Hepatocyte (in vitro differentiated cells): ENCODE measurements around the gene WFDC6. TPM values are rescaled to one million over a fixed set of nuclear protein-coding genes. Genes with fewer than 3 reads are reported as not detected.

ENCODE experiments used
- DNase-seq: peaks from one replicate; pipeline ENCODE4 v3.0.0-alpha.2; 2016; ENCODE audit warnings: low spot score
- H2AFZ ChIP-seq: fragments of 200-600 bp; sonication (generic); 2 replicates; pipeline ENCODE4 v1.6.0; 2016; ENCODE audit warnings: antibody characterized with exemption, mild to moderate bottlenecking
- H3K27ac ChIP-seq: fragments of 200-600 bp; sonication (generic); 2 replicates; pipeline ENCODE4 v1.5.1; 2016; ENCODE audit warnings: mild to moderate bottlenecking
- H3K27me3 ChIP-seq: fragments of 200-600 bp; sonication (generic); 2 replicates; pipeline ENCODE4 v1.6.1; 2016
- H3K36me3 ChIP-seq: fragments of 200-600 bp; sonication (generic); replicated peaks from 2 replicates; pipeline ENCODE4 v1.5.1; 2016; ENCODE audit warnings: low read depth; ENCODE audit not compliant: insufficient read depth
- H3K4me1 ChIP-seq: fragments of 200-600 bp; sonication (generic); 2 replicates; pipeline ENCODE4 v1.5.1; 2016; ENCODE audit warnings: mild to moderate bottlenecking, moderate library complexity; ENCODE audit not compliant: insufficient read depth
- H3K4me2 ChIP-seq: fragments of 200-600 bp; sonication (generic); 2 replicates; pipeline ENCODE4 v1.6.0; 2016
- H3K4me3 ChIP-seq: fragments of 200-600 bp; sonication (generic); 2 replicates; pipeline ENCODE4 v1.5.1; 2016; ENCODE audit warnings: mild to moderate bottlenecking
- H3K79me2 ChIP-seq: fragments of 200-600 bp; sonication (generic); 2 replicates; pipeline ENCODE4 v1.6.0; 2017; ENCODE audit warnings: mild to moderate bottlenecking
- H3K9me2 ChIP-seq: fragments of 200-600 bp; sonication (generic); replicated peaks from 2 replicates; pipeline ENCODE4 v1.6.0; 2017; ENCODE audit warnings: mild to moderate bottlenecking; ENCODE audit not compliant: insufficient read depth
- H3K9me3 ChIP-seq: fragments of 200-600 bp; sonication (generic); 2 replicates; pipeline ENCODE4 v1.5.1; 2016; ENCODE audit warnings: low read depth, mild to moderate bottlenecking
- H4K20me1 ChIP-seq: fragments of 200-600 bp; sonication (generic); 2 replicates; pipeline ENCODE4 v1.6.0; 2016; ENCODE audit warnings: mild to moderate bottlenecking; ENCODE audit not compliant: insufficient read depth, poor library complexity, severe bottlenecking
- EZH2 ChIP-seq: fragments of 200-600 bp; sonication (generic); IDR thresholded peaks from 2 replicates; pipeline ENCODE4 v1.6.1; 2016; ENCODE audit warnings: antibody characterized with exemption, mild to moderate bottlenecking, borderline replicate concordance
- EZH2phosphoT487 ChIP-seq: fragments of 200-600 bp; sonication (generic); IDR thresholded peaks from one replicate; pipeline ENCODE4 v1.6.1; 2018; ENCODE audit warnings: antibody characterized with exemption, mild to moderate bottlenecking, low read depth, moderate library complexity; ENCODE audit not compliant: unreplicated experiment, severe bottlenecking
- WGBS: methylation state at CpG from one replicate; pipeline ENCODE4 v1.1.6; 2016; ENCODE audit warnings: low lambda C conversion rate; ENCODE audit errors: missing lambda C conversion rate; 5-methylcytosine and 5-hydroxymethylcytosine counted together
- polyA plus RNA-seq: library from polyadenylated mRNA; unstranded; fragments of >200 nt; fragmentation: Nextera tagmentation; extraction: Ambion mirVana; gene quantifications from 2 replicates; pipeline ENCODE4 v1.2.1, GENCODE V29; 2016
- total RNA-seq: library from RNA; depleted of rRNA; stranded (reverse); fragments of >200 nt; gene quantifications from 2 replicates; pipeline ENCODE4 v1.2.3, GENCODE V29; 2014
- TF ChIP-seq, protein P1 (sequence below): fragments of 200-600 bp; sonication (generic); IDR thresholded peaks from 2 replicates; pipeline ENCODE4 v1.5.1; 2016; ENCODE audit warnings: antibody characterized with exemption, mild to moderate bottlenecking; ENCODE audit not compliant: poor library complexity

WFDC6 gene
- total and polyA plus RNA-seq, 2 experiments from 2014 or later, result not detected

DNA sequence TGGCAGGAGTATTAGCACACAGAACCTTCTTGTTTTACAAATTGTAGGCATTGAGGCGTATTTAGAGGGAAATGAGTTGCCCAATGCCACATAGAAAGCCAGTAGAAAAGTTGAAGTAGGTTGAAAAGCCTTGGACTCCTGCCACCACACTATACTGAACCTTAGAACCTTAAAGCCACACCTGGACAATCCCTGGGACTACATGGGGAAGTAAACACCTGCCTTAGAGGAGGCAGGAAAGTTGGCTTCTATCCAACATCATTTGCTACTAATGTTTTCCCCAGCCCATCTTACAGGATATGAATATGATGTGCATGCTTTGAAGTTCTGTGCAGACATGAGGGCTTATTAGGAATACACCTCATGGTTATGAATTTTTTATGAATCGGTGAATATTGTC lies 13.2 kb upstream of the WFDC6 start:
- Histone ChIP-seq H2AFZ (no peak overlapping the region), H3K36me3 (no peaks in the 10 kb centered on the region), H4K20me1 (no peaks in the 10 kb centered on the region), H3K27ac (no peak overlapping the region), H3K27me3 (no peaks in the 10 kb centered on the region), H3K79me2 (no peaks in the 10 kb centered on the region), H3K4me2 (no peak overlapping the region), H3K4me1 (no peaks in the 10 kb centered on the region), H3K9me2 (no peaks in the 10 kb centered on the region), H3K4me3 (no peak overlapping the region), H3K9me3 (no peaks in the 10 kb centered on the region)
- no peak for TF ChIP-seq EZH2phosphoT487
- no peak for TF ChIP-seq EZH2
- TF ChIP-seq, protein P1, sequence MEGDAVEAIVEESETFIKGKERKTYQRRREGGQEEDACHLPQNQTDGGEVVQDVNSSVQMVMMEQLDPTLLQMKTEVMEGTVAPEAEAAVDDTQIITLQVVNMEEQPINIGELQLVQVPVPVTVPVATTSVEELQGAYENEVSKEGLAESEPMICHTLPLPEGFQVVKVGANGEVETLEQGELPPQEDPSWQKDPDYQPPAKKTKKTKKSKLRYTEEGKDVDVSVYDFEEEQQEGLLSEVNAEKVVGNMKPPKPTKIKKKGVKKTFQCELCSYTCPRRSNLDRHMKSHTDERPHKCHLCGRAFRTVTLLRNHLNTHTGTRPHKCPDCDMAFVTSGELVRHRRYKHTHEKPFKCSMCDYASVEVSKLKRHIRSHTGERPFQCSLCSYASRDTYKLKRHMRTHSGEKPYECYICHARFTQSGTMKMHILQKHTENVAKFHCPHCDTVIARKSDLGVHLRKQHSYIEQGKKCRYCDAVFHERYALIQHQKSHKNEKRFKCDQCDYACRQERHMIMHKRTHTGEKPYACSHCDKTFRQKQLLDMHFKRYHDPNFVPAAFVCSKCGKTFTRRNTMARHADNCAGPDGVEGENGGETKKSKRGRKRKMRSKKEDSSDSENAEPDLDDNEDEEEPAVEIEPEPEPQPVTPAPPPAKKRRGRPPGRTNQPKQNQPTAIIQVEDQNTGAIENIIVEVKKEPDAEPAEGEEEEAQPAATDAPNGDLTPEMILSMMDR, result no peak
- WGBS, result 78% methylated on average over 2 of the region's 2 CpGs
- no peak for DNase-seq

DNA sequence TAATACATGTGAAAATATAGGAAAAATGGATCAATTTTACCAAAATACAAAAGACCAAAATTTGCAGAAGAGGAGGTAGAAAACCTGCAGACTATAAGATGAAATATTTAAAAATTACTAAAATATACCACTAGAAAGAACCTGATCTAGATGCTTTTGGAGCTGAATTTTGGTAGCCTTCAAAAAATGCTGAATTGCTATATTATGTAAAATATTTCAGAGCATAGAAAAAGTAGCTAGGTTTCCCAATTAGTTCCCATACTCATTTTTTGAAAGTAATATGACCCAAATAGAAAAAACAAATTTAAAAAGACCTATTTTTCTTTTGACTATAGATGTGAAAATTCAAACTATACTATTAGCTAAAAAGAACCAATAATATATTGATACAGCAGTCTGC lies 11.5 kb upstream of the WFDC6 start:
- no peak overlapping the region for H3K4me2 ChIP-seq
- H3K79me2 ChIP-seq, result no peaks in the 10 kb centered on the region
- no peaks in the 10 kb centered on the region for H3K36me3 ChIP-seq
- H4K20me1 ChIP-seq, result no peaks in the 10 kb centered on the region
- H3K27me3 ChIP-seq, result no peaks in the 10 kb centered on the region
- TF ChIP-seq EZH2 (no peak), EZH2phosphoT487 (no peak)
- TF ChIP-seq, protein P1, result no peak
- no peak overlapping the region for H2AFZ ChIP-seq
- H3K4me3 ChIP-seq, result no peak overlapping the region
- no peaks in the 10 kb centered on the region for H3K4me1 ChIP-seq
- no peaks in the 10 kb centered on the region for H3K9me2 ChIP-seq
- DNase-seq, result no peak
- H3K27ac ChIP-seq, result no peak overlapping the region
- H3K9me3 ChIP-seq, result no peaks in the 10 kb centered on the region

DNA sequence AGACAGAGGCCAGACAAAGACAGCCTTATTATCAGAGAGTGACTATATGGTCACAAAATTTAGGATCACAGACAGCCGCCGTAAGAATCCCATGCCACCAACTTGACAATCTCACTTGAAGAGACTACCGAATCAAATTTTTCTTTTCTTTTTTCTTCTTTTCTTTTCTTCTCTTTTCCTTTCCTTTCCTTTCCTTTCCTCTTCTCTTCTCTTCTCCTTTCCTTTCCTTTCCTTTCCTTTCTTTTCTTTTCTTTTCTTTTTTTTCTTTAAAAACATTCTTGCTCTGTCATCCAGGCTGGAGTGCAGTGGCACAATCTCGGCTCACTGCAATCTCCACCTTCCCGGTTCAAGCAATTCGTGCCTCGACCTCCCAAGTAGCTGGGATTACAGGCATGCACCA lies 9.1 kb upstream of the WFDC6 start:
- no peak overlapping the region for H3K4me3 ChIP-seq
- no peaks in the 10 kb centered on the region for H3K79me2 ChIP-seq
- H3K9me2 ChIP-seq, result no peaks in the 10 kb centered on the region
- no peaks in the 10 kb centered on the region for H3K4me1 ChIP-seq
- no peak overlapping the region for H3K4me2 ChIP-seq
- no peaks in the 10 kb centered on the region for H3K9me3 ChIP-seq
- no peak overlapping the region for H2AFZ ChIP-seq
- H4K20me1 ChIP-seq, result no peaks in the 10 kb centered on the region
- no peak for DNase-seq
- WGBS, result 92% methylated on average over 7 of the region's 7 CpGs
- H3K27me3 ChIP-seq, result no peaks in the 10 kb centered on the region
- no peak overlapping the region for H3K27ac ChIP-seq
- TF ChIP-seq EZH2 (no peak), EZH2phosphoT487 (no peak)
- TF ChIP-seq, protein P1, result no peak
- no peaks in the 10 kb centered on the region for H3K36me3 ChIP-seq

DNA sequence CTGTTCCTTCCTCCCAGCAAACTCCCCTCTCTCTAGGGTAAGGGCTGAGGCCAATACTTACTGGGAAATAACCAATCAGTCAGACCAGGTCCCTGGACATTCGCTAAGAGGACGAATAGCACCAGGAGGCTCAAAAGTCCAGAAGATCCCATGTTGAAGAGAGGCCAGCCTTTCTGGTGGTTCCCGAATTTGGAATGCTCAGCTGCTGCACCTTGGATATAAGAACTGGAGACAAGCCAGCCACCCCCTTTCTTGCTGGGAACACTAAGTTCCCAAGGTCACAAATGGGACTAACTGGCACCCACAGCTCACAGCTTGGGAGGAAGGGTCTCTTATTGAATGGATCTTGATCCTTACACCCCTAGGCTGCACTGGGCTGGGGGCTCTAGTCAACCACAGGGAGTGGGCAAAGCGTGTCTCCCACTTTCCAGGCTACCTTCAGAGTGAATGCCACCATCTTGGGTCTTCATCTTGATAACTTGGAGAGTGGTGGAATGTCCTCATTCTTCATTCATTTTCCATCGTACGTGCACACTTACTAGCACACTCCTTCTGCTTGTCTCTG lies 8.0 kb upstream of the WFDC6 start, which contains the start of gene EPPIN:
TSS of gene EPPIN (minus strand) at position 196 of the 565 bp plus-strand sequence. CDS start at position 152, 44 bp downstream.
- no peak for DNase-seq
- no peaks in the 10 kb centered on the region for H4K20me1 ChIP-seq
- H3K9me3 ChIP-seq, result no peaks in the 10 kb centered on the region
- TF ChIP-seq EZH2, result no peak
- TF ChIP-seq, protein P1, result no peak
- TF ChIP-seq EZH2phosphoT487, result no peak
- H3K4me3 ChIP-seq, result no peak within 1 kb of the TSS
- H2AFZ ChIP-seq, result no peak within 1 kb of the TSS
- H3K4me2 ChIP-seq, result no peak within 1 kb of the TSS
- H3K79me2 ChIP-seq, result no peaks in the 10 kb centered on the region
- no peaks in the 10 kb centered on the region for H3K9me2 ChIP-seq
- H3K27me3 ChIP-seq, result no peaks in the 10 kb centered on the region
- H3K27ac ChIP-seq, result no peak within 1 kb of the TSS
- H3K36me3 ChIP-seq, result no peaks in the 10 kb centered on the region
- WGBS, result 95% methylated on average over 6 of the region's 6 CpGs
- no peaks in the 10 kb centered on the region for H3K4me1 ChIP-seq
